ENCODE results near the gene RHBDD2.
"Not testable (repeated sequence)": the region's sequence is repeated elsewhere in the genome, so short reads cannot be mapped to it uniquely, and the experiment has no call there.

DNA sequence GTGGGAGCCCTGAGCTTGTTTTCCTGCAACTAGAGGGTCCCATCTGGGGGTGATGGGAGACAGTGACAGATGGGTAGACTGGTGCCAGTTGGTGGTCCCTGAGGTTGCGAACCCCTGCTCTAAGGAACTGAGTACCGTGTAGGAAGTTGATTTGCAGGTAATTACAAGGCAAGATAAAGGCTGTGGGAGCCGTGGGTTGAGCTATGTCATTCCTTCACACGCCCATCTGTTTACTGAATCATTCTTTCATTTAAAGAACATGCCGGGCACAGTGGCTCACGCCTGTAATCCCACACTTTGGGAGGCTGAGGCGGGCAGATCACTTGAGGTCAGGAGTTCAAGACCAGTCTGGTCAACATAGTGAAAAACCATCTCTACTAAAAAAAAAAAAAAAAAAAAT lies 12.4 kb downstream of the RHBDD2 start:
- not testable (repeated sequence) for TF ChIP-seq POLR2A (IDR thresholded peaks at IDR 0.05)
- TF ChIP-seq, protein P1, sequence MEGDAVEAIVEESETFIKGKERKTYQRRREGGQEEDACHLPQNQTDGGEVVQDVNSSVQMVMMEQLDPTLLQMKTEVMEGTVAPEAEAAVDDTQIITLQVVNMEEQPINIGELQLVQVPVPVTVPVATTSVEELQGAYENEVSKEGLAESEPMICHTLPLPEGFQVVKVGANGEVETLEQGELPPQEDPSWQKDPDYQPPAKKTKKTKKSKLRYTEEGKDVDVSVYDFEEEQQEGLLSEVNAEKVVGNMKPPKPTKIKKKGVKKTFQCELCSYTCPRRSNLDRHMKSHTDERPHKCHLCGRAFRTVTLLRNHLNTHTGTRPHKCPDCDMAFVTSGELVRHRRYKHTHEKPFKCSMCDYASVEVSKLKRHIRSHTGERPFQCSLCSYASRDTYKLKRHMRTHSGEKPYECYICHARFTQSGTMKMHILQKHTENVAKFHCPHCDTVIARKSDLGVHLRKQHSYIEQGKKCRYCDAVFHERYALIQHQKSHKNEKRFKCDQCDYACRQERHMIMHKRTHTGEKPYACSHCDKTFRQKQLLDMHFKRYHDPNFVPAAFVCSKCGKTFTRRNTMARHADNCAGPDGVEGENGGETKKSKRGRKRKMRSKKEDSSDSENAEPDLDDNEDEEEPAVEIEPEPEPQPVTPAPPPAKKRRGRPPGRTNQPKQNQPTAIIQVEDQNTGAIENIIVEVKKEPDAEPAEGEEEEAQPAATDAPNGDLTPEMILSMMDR (IDR thresholded peaks at IDR 0.05), result not testable (repeated sequence)
